ENCODE results near the gene TMPRSS5.
A peak's percentile ranks its signal among the peaks of the same experiment; 100 is the strongest.

TMPRSS5 gene

GRCh38 chr11:113667801-113668200, 38.3 kb downstream of the TMPRSS5 start:
- no peak for DNase-seq (ENCODE audit: low read depth)

- DNase-seq (ENCODE audit: low read depth): no peak
Observed at GRCh38 chr11:113666584-113666983, 39.5 kb downstream of the TMPRSS5 start.

- DNase-seq (ENCODE audit: low read depth): no peak
Observed at GRCh38 chr11:113664981-113665710, 41.0 kb downstream of the TMPRSS5 start.

- DNase-seq (ENCODE audit: low read depth): peak; percentile 68
Observed at GRCh38 chr11:113664069-113664980, 41.8 kb downstream of the TMPRSS5 start.

- DNase-seq (ENCODE audit: low read depth): no peak
Observed at GRCh38 chr11:113663567-113663966, 42.5 kb downstream of the TMPRSS5 start.

- DNase-seq (ENCODE audit: low read depth): no peak
Observed at GRCh38 chr11:113655771-113656170, 50.3 kb downstream of the TMPRSS5 start.

- DNase-seq (ENCODE audit: low read depth): no peak
Observed at GRCh38 chr11:113651023-113651422, 55.1 kb downstream of the TMPRSS5 start.

GRCh38 chr11:113649311-113649710, 56.8 kb downstream of the TMPRSS5 start:
- DNase-seq (ENCODE audit: low read depth): no peak

- DNase-seq (ENCODE audit: low read depth): no peak
Observed at GRCh38 chr11:113647856-113648255, 58.3 kb downstream of the TMPRSS5 start.

- no peak for DNase-seq (ENCODE audit: low read depth)
Observed at GRCh38 chr11:113647108-113647507, 59.0 kb downstream of the TMPRSS5 start.

- no peak for DNase-seq (ENCODE audit: low read depth)
Observed at GRCh38 chr11:113645593-113646349, 60.3 kb downstream of the TMPRSS5 start.

- no peak for DNase-seq (ENCODE audit: low read depth)
Observed at GRCh38 chr11:113644605-113645004, 61.5 kb downstream of the TMPRSS5 start.

- DNase-seq (ENCODE audit: low read depth): no peak
Observed at GRCh38 chr11:113643701-113644100, 62.4 kb downstream of the TMPRSS5 start.

GRCh38 chr11:113643006-113643585, 63.0 kb downstream of the TMPRSS5 start:
- DNase-seq (ENCODE audit: low read depth): no peak

GRCh38 chr11:113642090-113642489, 64.0 kb downstream of the TMPRSS5 start:
- DNase-seq (ENCODE audit: low read depth): no peak

GRCh38 chr11:113638376-113638775, 67.7 kb downstream of the TMPRSS5 start:
- DNase-seq (ENCODE audit: low read depth): no peak

- no peak for DNase-seq (ENCODE audit: low read depth)
Observed at GRCh38 chr11:113637636-113638035, 68.5 kb downstream of the TMPRSS5 start.
